ENCODE results near the gene BRAF. TPM values are rescaled to one million over a fixed set of nuclear protein-coding genes. Genes with fewer than 3 reads are reported as not detected.

BRAF gene
- total and polyA plus RNA-seq, 2 donors (not counting 3 experiments of a cell fraction or from before 2014, with no cell fraction given), result 6.6 to 26.2 TPM

GRCh38 chr7:140722254-140722653 lies 202.5 kb downstream of the BRAF start:
- no peak for FAIRE-seq
- dilution Hi-C loops (cut with MboI; ENCODE audit: extremely low pct_ligation_motif_present, low sequenced_read_pairs) (no loop called here), intact Hi-C loops (cut with micrococcal nuclease) (no loop called here)
- no peak for DNase-seq (ENCODE audit: low read depth, low spot score)
- no peaks in the 10 kb centered on the region for H3K9me1 ChIP-seq (replicated peaks; ENCODE audit: control insufficient read depth, extremely low read depth, insufficient read depth, low read length)
- no peak overlapping the region for H3K4me3 ChIP-seq (replicated peaks in 1 of 3; ENCODE audit: insufficient read depth in 1 of 3, low read depth in 1 of 3, low read length in 3 of 3)
- no peaks in the 10 kb centered on the region for H3K79me2 ChIP-seq (ENCODE audit: control insufficient read depth, insufficient read depth, low read length)
- H3K9me3 ChIP-seq (replicated peaks; ENCODE audit: control insufficient read depth, insufficient read depth, low read length), result no peaks in the 10 kb centered on the region
- no peaks in the 10 kb centered on the region for H4K20me1 ChIP-seq (replicated peaks; ENCODE audit: control insufficient read depth, extremely low read depth, insufficient read depth, low read length)
- peaks cover 8% of the 10 kb centered on the region for H3K4me1 ChIP-seq (ENCODE audit: control insufficient read depth, extremely low read depth, insufficient read depth, low read length)
- H3K9ac ChIP-seq (replicated peaks; ENCODE audit: extremely low read depth, insufficient read depth, low read length), result no peak overlapping the region
- no peaks in the 10 kb centered on the region for H3K36me3 ChIP-seq (ENCODE audit: control insufficient read depth in 2 of 2, extremely low read depth in 1 of 2, insufficient read depth in 2 of 2, low read length in 2 of 2)
- no peak overlapping the region for H2AFZ ChIP-seq (ENCODE audit: low read depth, low read length)
- TF ChIP-seq FOS (IDR thresholded peaks at IDR 0.05; ENCODE audit: borderline replicate concordance, insufficient read depth, low read length) (no peak), CTCF (IDR thresholded peaks at IDR 0.05; ENCODE audit: extremely low read depth in 1 of 2, insufficient read depth in 1 of 2, low read depth in 1 of 2, low read length in 2 of 2) (no peak), MAX (IDR thresholded peaks at IDR 0.05; ENCODE audit: insufficient read depth, insufficient read length) (no peak), GATA2 (IDR thresholded peaks at IDR 0.05; ENCODE audit: insufficient read depth, insufficient read length, low read depth, low read length) (no peak), EZH2 (IDR thresholded peaks at IDR 0.05; ENCODE audit: borderline replicate concordance, low read depth, low read length, severe bottlenecking) (no peak), MYC (IDR thresholded peaks at IDR 0.05; ENCODE audit: low read depth, low read length) (no peak)
- ChIA-PET POLR2A (no interaction called here), CTCF (interaction anchor here (2.0 kb wide), 1 partner anchor 811 kb away, joined by 8 read pairs; no protein-coding TSS in a partner anchor)
- no peak overlapping the region for H3K4me2 ChIP-seq (ENCODE audit: insufficient read depth, low read length)
- BruUV-seq (replicated peaks), result no TSS peak
- no peaks in the 10 kb centered on the region for H3K27me3 ChIP-seq (ENCODE audit: control insufficient read depth in 2 of 2, insufficient read depth in 2 of 2, low read length in 2 of 2)
- H3K27ac ChIP-seq (ENCODE audit: insufficient read depth, low read depth, low read length), result no peak overlapping the region

All from endothelial cell of umbilical vein (primary cell).